HepG2 (cell line): ENCODE results near the gene STARD5.

Experiments used
- PTBP1 ChIP-seq: fragments of 200-400 bp; formaldehyde crosslinking; IDR thresholded peaks from 2 replicates; pipeline ENCODE4 v1.6.1; 2018; ENCODE audit warnings: low read length, low read depth; ENCODE audit not compliant: poor library complexity, severe bottlenecking
- TF ChIP-seq, protein P1 (sequence below): sonication (generic); formaldehyde crosslinking; IDR thresholded peaks from 2 replicates; pipeline ENCODE4 v1.4.0; 2020; ENCODE audit warnings: missing genetic modification reagents

DNA sequence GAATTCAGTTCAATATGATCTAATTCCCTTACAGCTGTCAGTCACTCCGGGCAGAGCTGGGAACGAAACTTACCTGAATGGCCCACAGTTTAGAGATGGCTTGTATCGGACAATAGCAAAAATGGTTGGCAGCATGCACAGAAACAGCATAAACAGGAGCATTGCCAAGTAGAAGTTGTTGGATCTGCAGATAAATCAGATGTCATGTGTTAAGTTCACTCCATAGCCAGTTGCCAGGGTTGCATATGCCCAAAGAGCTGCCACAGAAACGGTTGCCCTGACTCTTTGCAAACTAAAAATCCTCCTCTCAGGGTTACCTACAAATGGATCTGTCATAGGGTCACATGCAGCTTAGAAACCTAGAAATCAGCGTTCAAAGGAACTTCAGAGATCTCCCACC, 15.4 kb upstream of the STARD5 start:
- TF ChIP-seq, protein P1, sequence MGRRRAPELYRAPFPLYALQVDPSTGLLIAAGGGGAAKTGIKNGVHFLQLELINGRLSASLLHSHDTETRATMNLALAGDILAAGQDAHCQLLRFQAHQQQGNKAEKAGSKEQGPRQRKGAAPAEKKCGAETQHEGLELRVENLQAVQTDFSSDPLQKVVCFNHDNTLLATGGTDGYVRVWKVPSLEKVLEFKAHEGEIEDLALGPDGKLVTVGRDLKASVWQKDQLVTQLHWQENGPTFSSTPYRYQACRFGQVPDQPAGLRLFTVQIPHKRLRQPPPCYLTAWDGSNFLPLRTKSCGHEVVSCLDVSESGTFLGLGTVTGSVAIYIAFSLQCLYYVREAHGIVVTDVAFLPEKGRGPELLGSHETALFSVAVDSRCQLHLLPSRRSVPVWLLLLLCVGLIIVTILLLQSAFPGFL (CRISPR knock-in tag), result no peak
- no peak for TF ChIP-seq PTBP1
